SK-N-SH (cell line): ENCODE measurements around the gene STAG3. TPM values are rescaled to one million over a fixed set of nuclear protein-coding genes. Genes with fewer than 3 reads are reported as not detected.

Source experiments
- CHD2 ChIP-seq: fragments of 150-350 bp; IDR thresholded peaks from 2 replicates; pipeline ENCODE4 v1.6.1; 2018; ENCODE audit warnings: low read length; ENCODE audit not compliant: partially characterized antibody
- ELF1 ChIP-seq: IDR thresholded peaks from 2 replicates; pipeline ENCODE4 v1.4.0; 2012
- EP300 ChIP-seq, 2 experiments: IDR thresholded peaks; 2 replicates each; pipeline versions ENCODE4 v1.4.0 to v1.6.1; 2012; ENCODE audit warnings: borderline replicate concordance in 1 of 2, low read depth in 1 of 2, low read length in 1 of 2
- EZH2phosphoT487 ChIP-seq: fragments of 200-600 bp; sonication (generic); IDR thresholded peaks from 2 replicates; pipeline ENCODE4 v1.6.1; 2017; ENCODE audit warnings: low read depth, mixed run types, mild to moderate bottlenecking, antibody characterized with exemption, moderate library complexity, borderline replicate concordance
- FOXJ3 ChIP-seq: sonication (generic); formaldehyde crosslinking; IDR thresholded peaks from 2 replicates; pipeline ENCODE4 v1.5.1; 2020; ENCODE audit warnings: mild to moderate bottlenecking, missing genetic modification reagents
- FOXM1 ChIP-seq: IDR thresholded peaks from 2 replicates; pipeline ENCODE4 v1.4.0; 2012; ENCODE audit warnings: low read depth, mild to moderate bottlenecking
- GATA2 ChIP-seq: sonication (generic); formaldehyde crosslinking; IDR thresholded peaks from 2 replicates; pipeline ENCODE4 v1.5.0; 2020; ENCODE audit warnings: mild to moderate bottlenecking, missing genetic modification reagents
- IRF3 ChIP-seq: fragments of 150-350 bp; IDR thresholded peaks from 2 replicates; pipeline ENCODE4 v1.6.1; 2016; ENCODE audit warnings: mild to moderate bottlenecking, low read depth, low read length
- JUND ChIP-seq: IDR thresholded peaks from 2 replicates; pipeline ENCODE4 v1.4.0; 2012
- MAX ChIP-seq: IDR thresholded peaks from 2 replicates; pipeline ENCODE4 v1.4.0; 2012; ENCODE audit warnings: low read depth
- MEF2A ChIP-seq: IDR thresholded peaks from 2 replicates; pipeline ENCODE4 v1.4.0; 2012; ENCODE audit warnings: low read depth, borderline replicate concordance
- MXI1 ChIP-seq: IDR thresholded peaks from 2 replicates; pipeline ENCODE4 v1.6.1; 2012; ENCODE audit warnings: mild to moderate bottlenecking, low read depth, low read length, improper control_type of control experiment
- NRF1 ChIP-seq: IDR thresholded peaks from 2 replicates; pipeline ENCODE4 v1.6.1; 2012; ENCODE audit warnings: low read depth, mild to moderate bottlenecking, low read length
- POLR2AphosphoS5 ChIP-seq: IDR thresholded peaks from 2 replicates; pipeline ENCODE4 v1.6.1; 2012; ENCODE audit warnings: low read depth, low read length
- RAD21 ChIP-seq: IDR thresholded peaks from 2 replicates; pipeline ENCODE4 v1.6.1; 2012; ENCODE audit warnings: mild to moderate bottlenecking, low read length
- RXRA ChIP-seq: IDR thresholded peaks from 2 replicates; pipeline ENCODE4 v1.4.0; 2012; ENCODE audit warnings: low read depth, mild to moderate bottlenecking, borderline replicate concordance
- SIN3A ChIP-seq: IDR thresholded peaks from 2 replicates; pipeline ENCODE4 v1.6.1; 2012; ENCODE audit warnings: low read depth, mild to moderate bottlenecking, low read length, moderate library complexity, borderline replicate concordance
- TEAD4 ChIP-seq: IDR thresholded peaks from 2 replicates; pipeline ENCODE4 v1.4.0; 2012; ENCODE audit warnings: mild to moderate bottlenecking, borderline replicate concordance; ENCODE audit not compliant: insufficient read depth
- USF1 ChIP-seq: IDR thresholded peaks from 2 replicates; pipeline ENCODE4 v1.4.0; 2012; ENCODE audit warnings: low read depth, borderline replicate concordance
- USF2 ChIP-seq: fragments of 150-350 bp; IDR thresholded peaks from 2 replicates; pipeline ENCODE4 v1.6.1; 2017; ENCODE audit warnings: antibody characterized with exemption, low read length, low read depth, borderline replicate concordance
- YY1 ChIP-seq: IDR thresholded peaks from 2 replicates; pipeline ENCODE4 v1.4.0; 2012; ENCODE audit warnings: low read depth, mild to moderate bottlenecking
- polyA plus RNA-seq, 3 experiments: library from polyadenylated mRNA; depleted of rRNA; stranded (reverse); fragments of >200 nt; gene quantifications; 2 replicates each; pipeline ENCODE4 v1.2.3, GENCODE V29; 2012

Gene STAG3
- polyA plus RNA-seq, 1 of the 3 experiments (the other 2 are of a cell fraction), result 0.10 TPM

GRCh38 chr7:100132697-100133151, 45.0 kb upstream of the STAG3 start (continued):
- TF ChIP-seq MEF2A (no peak), TEAD4 (no peak), SIN3A (no peak), RAD21 (peak; percentile 97), POLR2AphosphoS5 (no peak), EZH2phosphoT487 (no peak), MXI1 (no peak), IRF3 (no peak), CHD2 (no peak), USF1 (no peak), MAX (no peak), GATA2 (0 out of 2 replicates have a peak, but pooled peaks have one; percentile 40), FOXJ3 (CRISPR knock-in tag) (0 out of 2 replicates have a peak, but pooled peaks have one; percentile 2), FOXM1 (no peak), EP300 (IDR thresholded peaks at IDR 0.05; ENCODE audit: borderline replicate concordance in 1 of 2, low read depth in 1 of 2, low read length in 1 of 2) (no peak), NRF1 (no peak), YY1 (no peak), ELF1 (no peak), USF2 (no peak), RXRA (no peak), JUND (no peak)
